Karpas-422 (cell line): Measurements from ENCODE around the gene ITPK1. TPM values are rescaled to one million over a fixed set of nuclear protein-coding genes. Genes with fewer than 3 reads are reported as not detected.

Source experiments
- DNase-seq: peaks from one replicate; pipeline ENCODE4 v3.0.0-alpha.2; 2015
- H2AFZ ChIP-seq: fragments of 200-600 bp; sonication (generic); 2 replicates; pipeline ENCODE4 v1.6.1; 2014; ENCODE audit warnings: antibody characterized with exemption, low read length, mixed read lengths
- H3K27ac ChIP-seq: fragments of 200-600 bp; sonication (generic); 2 replicates; pipeline ENCODE4 v1.5.1; 2014; ENCODE audit warnings: mild to moderate bottlenecking, low read length, moderate library complexity
- H3K27me3 ChIP-seq: fragments of 200-600 bp; sonication (generic); 2 replicates; pipeline ENCODE4 v1.6.1; 2014; ENCODE audit warnings: low read length, mixed read lengths
- H3K36me3 ChIP-seq: fragments of 200-600 bp; sonication (generic); 2 replicates; pipeline ENCODE4 v1.6.1; 2014; ENCODE audit warnings: low read length, mixed read lengths; ENCODE audit not compliant: insufficient read depth
- H3K4me1 ChIP-seq: fragments of 200-600 bp; sonication (generic); 2 replicates; pipeline ENCODE4 v1.6.1; 2014; ENCODE audit warnings: mild to moderate bottlenecking, low read length, mixed read lengths
- H3K4me2 ChIP-seq: fragments of 200-600 bp; sonication (generic); 2 replicates; pipeline ENCODE4 v1.6.1; 2014; ENCODE audit warnings: low read length, low read depth, mild to moderate bottlenecking; ENCODE audit not compliant: poor library complexity, severe bottlenecking
- H3K4me3 ChIP-seq: fragments of 200-600 bp; sonication (generic); 2 replicates; pipeline ENCODE4 v1.5.1; 2014; ENCODE audit warnings: mild to moderate bottlenecking, antibody characterized with exemption, low read length, mixed read lengths
- H3K79me2 ChIP-seq: fragments of 200-600 bp; sonication (generic); 2 replicates; pipeline ENCODE4 v1.6.1; 2014; ENCODE audit warnings: mild to moderate bottlenecking, low read length, mixed read lengths
- H3K9ac ChIP-seq: fragments of 200-600 bp; sonication (generic); 2 replicates; pipeline ENCODE4 v1.6.0; 2014; ENCODE audit warnings: low read length
- H3K9me2 ChIP-seq: fragments of 200-600 bp; sonication (generic), shearing (Covaris generic); replicated peaks from 2 replicates; pipeline ENCODE4 v1.6.0; 2014; ENCODE audit warnings: mild to moderate bottlenecking, low read length, moderate library complexity; ENCODE audit not compliant: insufficient read depth
- H3K9me3 ChIP-seq: fragments of 300-700, 200-600 bp; sonication (generic); 2 replicates; pipeline ENCODE4 v1.6.1; 2014; ENCODE audit warnings: low read length, mixed read lengths
- H4K20me1 ChIP-seq: fragments of 200-600 bp; sonication (generic); 2 replicates; pipeline ENCODE4 v1.6.1; 2014; ENCODE audit warnings: mild to moderate bottlenecking, antibody characterized with exemption, low read length, low read depth; ENCODE audit not compliant: insufficient read depth
- total RNA-seq: library from RNA; depleted of rRNA; stranded (reverse); fragments of >200 nt; shearing (Covaris generic); gene quantifications from 2 replicates; pipeline ENCODE4 v1.2.3, GENCODE V29; 2014; ENCODE audit warnings: low replicate concordance

The ITPK1 gene
- total RNA-seq, 1 experiment from 2014 or later: 6.3 TPM

- H2AFZ ChIP-seq: no peak overlapping the region
- H3K9me2 ChIP-seq: no peaks in the 10 kb centered on the region
- no peak for DNase-seq
- H3K4me3 ChIP-seq: no peak overlapping the region
- H3K79me2 ChIP-seq: no peaks in the 10 kb centered on the region
- no peak overlapping the region for H3K27ac ChIP-seq
- no peak overlapping the region for H3K4me2 ChIP-seq
- no peak overlapping the region for H3K9ac ChIP-seq
- no peaks in the 10 kb centered on the region for H3K4me1 ChIP-seq
- no peaks in the 10 kb centered on the region for H3K27me3 ChIP-seq
- no peaks in the 10 kb centered on the region for H3K9me3 ChIP-seq
- H4K20me1 ChIP-seq: peaks cover 8% of the 10 kb centered on the region; the same call in 1 of the 2 replicates
- H3K36me3 ChIP-seq: no peaks in the 10 kb centered on the region
Measured at GRCh38 chr14:93056166-93056839, 59.4 kb downstream of the ITPK1 start.

- Histone ChIP-seq H3K27ac (no peak overlapping the region), H3K9ac (no peak overlapping the region), H3K27me3 (no peaks in the 10 kb centered on the region), H3K9me2 (no peaks in the 10 kb centered on the region), H4K20me1 (peaks cover 8% of the 10 kb centered on the region; the same call in 1 of the 2 replicates), H3K36me3 (no peaks in the 10 kb centered on the region), H3K4me1 (no peaks in the 10 kb centered on the region), H3K9me3 (no peaks in the 10 kb centered on the region), H3K4me3 (no peak overlapping the region), H3K4me2 (no peak overlapping the region), H3K79me2 (no peaks in the 10 kb centered on the region), H2AFZ (no peak overlapping the region)
- no peak for DNase-seq
Measured at GRCh38 chr14:93055651-93056115, 60.0 kb downstream of the ITPK1 start.

- no peak overlapping the region for H3K4me2 ChIP-seq
- DNase-seq: no peak
- H3K9me3 ChIP-seq: no peaks in the 10 kb centered on the region
- no peaks in the 10 kb centered on the region for H3K36me3 ChIP-seq
- no peak overlapping the region for H3K9ac ChIP-seq
- H3K27ac ChIP-seq: no peak overlapping the region
- no peak overlapping the region for H2AFZ ChIP-seq
- peaks cover 1% of the 10 kb centered on the region; the same call in 1 of the 2 replicates for H4K20me1 ChIP-seq
- no peaks in the 10 kb centered on the region for H3K9me2 ChIP-seq
- H3K4me1 ChIP-seq: no peaks in the 10 kb centered on the region
- no peak overlapping the region for H3K4me3 ChIP-seq
- H3K79me2 ChIP-seq: no peaks in the 10 kb centered on the region
- H3K27me3 ChIP-seq: no peaks in the 10 kb centered on the region
Measured at GRCh38 chr14:93054876-93055275, 60.8 kb downstream of the ITPK1 start.

- Histone ChIP-seq H3K9ac (no peak overlapping the region), H4K20me1 (peaks cover 7% of the 10 kb centered on the region; the same call in 1 of the 2 replicates), H3K4me2 (no peak overlapping the region), H3K27ac (no peak overlapping the region), H3K9me3 (no peaks in the 10 kb centered on the region), H3K9me2 (no peaks in the 10 kb centered on the region), H3K79me2 (no peaks in the 10 kb centered on the region), H2AFZ (no peak overlapping the region), H3K36me3 (no peaks in the 10 kb centered on the region), H3K4me3 (no peak overlapping the region), H3K27me3 (no peaks in the 10 kb centered on the region), H3K4me1 (no peaks in the 10 kb centered on the region)
- no peak for DNase-seq
Measured at GRCh38 chr14:93054006-93054405, 61.7 kb downstream of the ITPK1 start.

- Histone ChIP-seq H3K4me1 (no peaks in the 10 kb centered on the region), H3K4me3 (no peak overlapping the region), H3K79me2 (no peaks in the 10 kb centered on the region), H3K9ac (no peak overlapping the region), H4K20me1 (peaks cover 7% of the 10 kb centered on the region; the same call in 1 of the 2 replicates), H3K4me2 (no peak overlapping the region), H3K36me3 (no peaks in the 10 kb centered on the region), H3K9me3 (no peaks in the 10 kb centered on the region), H3K27me3 (no peaks in the 10 kb centered on the region), H3K9me2 (no peaks in the 10 kb centered on the region), H3K27ac (no peak overlapping the region), H2AFZ (no peak overlapping the region)
- no peak for DNase-seq
Measured at GRCh38 chr14:93051600-93052546, 63.9 kb downstream of the ITPK1 start.

GRCh38 chr14:93050761-93051160 lies 65.0 kb downstream of the ITPK1 start:
- Histone ChIP-seq H3K9me2 (no peaks in the 10 kb centered on the region), H3K36me3 (no peaks in the 10 kb centered on the region), H3K27me3 (no peaks in the 10 kb centered on the region), H2AFZ (no peak overlapping the region), H3K79me2 (no peaks in the 10 kb centered on the region), H3K4me1 (no peaks in the 10 kb centered on the region), H4K20me1 (peaks cover 17% of the 10 kb centered on the region; the same call in 1 of the 2 replicates), H3K27ac (no peak overlapping the region), H3K4me3 (no peak overlapping the region), H3K9ac (no peak overlapping the region), H3K9me3 (no peaks in the 10 kb centered on the region), H3K4me2 (no peak overlapping the region)
- DNase-seq: no peak

GRCh38 chr14:93049867-93050331 lies 65.8 kb downstream of the ITPK1 start:
- Histone ChIP-seq H3K4me3 (no peak overlapping the region), H3K4me1 (no peaks in the 10 kb centered on the region), H3K27me3 (no peaks in the 10 kb centered on the region), H3K9ac (no peak overlapping the region), H3K36me3 (no peaks in the 10 kb centered on the region), H2AFZ (no peak overlapping the region), H3K27ac (no peak overlapping the region), H3K4me2 (no peak overlapping the region), H3K9me3 (no peaks in the 10 kb centered on the region), H3K79me2 (no peaks in the 10 kb centered on the region), H3K9me2 (no peaks in the 10 kb centered on the region), H4K20me1 (peaks cover 17% of the 10 kb centered on the region; the same call in 1 of the 2 replicates)
- no peak for DNase-seq

GRCh38 chr14:93049315-93049714 lies 66.4 kb downstream of the ITPK1 start:
- Histone ChIP-seq H3K4me1 (no peaks in the 10 kb centered on the region), H2AFZ (no peak overlapping the region), H3K9me2 (no peaks in the 10 kb centered on the region), H3K27me3 (no peaks in the 10 kb centered on the region), H3K9ac (no peak overlapping the region), H3K79me2 (no peaks in the 10 kb centered on the region), H3K4me3 (no peak overlapping the region), H4K20me1 (peaks cover 19% of the 10 kb centered on the region; the same call in 1 of the 2 replicates), H3K27ac (no peak overlapping the region), H3K4me2 (no peak overlapping the region), H3K36me3 (no peaks in the 10 kb centered on the region), H3K9me3 (no peaks in the 10 kb centered on the region)
- DNase-seq: no peak
